Forelimb muscle (tissue), 1 donor: ENCODE data around the gene CASK. TPM values are rescaled to one million over a fixed set of nuclear protein-coding genes. Genes with fewer than 3 reads are reported as not detected.

Experiments
- DNase-seq: peaks from one replicate; pipeline ENCODE4 v3.0.0-alpha.2; 2013; ENCODE audit warnings: low read depth
- polyA plus RNA-seq: library from polyadenylated mRNA; unstranded; fragments of 120-200 nt; gene quantifications from one replicate; pipeline ENCODE4 v1.2.1, GENCODE V29; 2013; ENCODE audit not compliant: insufficient read length

Gene CASK
- polyA plus RNA-seq, 1 donor = 21.8 TPM

- DNase-seq = no peak
Measured at GRCh38 chrX:41837270-41837944, 85.9 kb downstream of the CASK start.

GRCh38 chrX:41828826-41829225, 94.5 kb downstream of the CASK start:
- DNase-seq = no peak

- no peak for DNase-seq
Measured at GRCh38 chrX:41827886-41828285, 95.5 kb downstream of the CASK start.

GRCh38 chrX:41825796-41826195, 97.6 kb downstream of the CASK start:
- DNase-seq = no peak

GRCh38 chrX:41824551-41824950, 98.8 kb downstream of the CASK start:
- no peak for DNase-seq

GRCh38 chrX:41823402-41823801, 100.0 kb downstream of the CASK start:
- DNase-seq = no peak

- DNase-seq = no peak
Measured at GRCh38 chrX:41822892-41823291, 100.5 kb downstream of the CASK start.

GRCh38 chrX:41808047-41808446, 115.3 kb downstream of the CASK start:
- DNase-seq = no peak

- no peak for DNase-seq
Measured at GRCh38 chrX:41802958-41803357, 120.4 kb downstream of the CASK start.

- no peak for DNase-seq
Measured at GRCh38 chrX:41799661-41800060, 123.7 kb downstream of the CASK start.

GRCh38 chrX:41796577-41796976, 126.8 kb downstream of the CASK start:
- DNase-seq = no peak

GRCh38 chrX:41796046-41796445, 127.3 kb downstream of the CASK start:
- no peak for DNase-seq

- DNase-seq = no peak
Measured at GRCh38 chrX:41789374-41789773, 134.0 kb downstream of the CASK start.

- no peak for DNase-seq
Measured at GRCh38 chrX:41785685-41786084, 137.7 kb downstream of the CASK start.

- DNase-seq = no peak
Measured at GRCh38 chrX:41781500-41781899, 141.9 kb downstream of the CASK start.

- DNase-seq = no peak
Measured at GRCh38 chrX:41779941-41780340, 143.4 kb downstream of the CASK start.

- DNase-seq = no peak
Measured at GRCh38 chrX:41779030-41779564, 144.3 kb downstream of the CASK start.

- no peak for DNase-seq
Measured at GRCh38 chrX:41761702-41762101, 161.7 kb downstream of the CASK start.

- DNase-seq = no peak
Measured at GRCh38 chrX:41761169-41761568, 162.2 kb downstream of the CASK start.

- no peak for DNase-seq
Measured at GRCh38 chrX:41759817-41760216, 163.5 kb downstream of the CASK start.

GRCh38 chrX:41758401-41758800, 165.0 kb downstream of the CASK start:
- no peak for DNase-seq

GRCh38 chrX:41750716-41751115, 172.6 kb downstream of the CASK start:
- DNase-seq = no peak

- DNase-seq = no peak
Measured at GRCh38 chrX:41739871-41740270, 183.5 kb downstream of the CASK start.

GRCh38 chrX:41737065-41737464, 186.3 kb downstream of the CASK start:
- DNase-seq = no peak
